NCI-H510A treated with DMSO at 0.1 percent for 48 hours (cell line): ENCODE measurements around the gene PPARD.

Experiments used
- DNase-seq: peaks from one replicate; lab custom pipeline; 2025; lab: John Stamatoyannopoulos, UW

The PPARD gene

GRCh38 chr6:35356391-35356790 is 14.0 kb downstream of the PPARD start:
- no peak for DNase-seq

DNA sequence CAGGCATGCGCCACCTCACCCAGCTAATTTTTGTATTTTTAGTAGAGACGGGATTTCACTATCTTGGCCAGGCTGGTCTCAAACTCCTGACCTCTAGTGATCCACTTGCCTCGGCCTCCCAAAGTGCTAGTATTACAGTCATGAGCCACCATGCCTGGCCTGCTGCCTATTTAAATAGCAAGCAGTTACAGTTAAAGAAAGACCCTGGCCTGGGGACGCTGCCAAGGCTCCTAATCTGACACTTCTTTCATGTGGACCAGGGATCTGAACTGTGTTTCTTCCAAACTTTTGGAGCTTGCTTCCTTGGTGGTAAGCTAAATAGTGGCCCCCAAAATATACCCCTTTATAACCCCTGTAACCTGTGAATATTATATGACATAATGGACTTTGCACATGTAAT is 15.3 kb downstream of the PPARD start:
- no peak for DNase-seq

DNA sequence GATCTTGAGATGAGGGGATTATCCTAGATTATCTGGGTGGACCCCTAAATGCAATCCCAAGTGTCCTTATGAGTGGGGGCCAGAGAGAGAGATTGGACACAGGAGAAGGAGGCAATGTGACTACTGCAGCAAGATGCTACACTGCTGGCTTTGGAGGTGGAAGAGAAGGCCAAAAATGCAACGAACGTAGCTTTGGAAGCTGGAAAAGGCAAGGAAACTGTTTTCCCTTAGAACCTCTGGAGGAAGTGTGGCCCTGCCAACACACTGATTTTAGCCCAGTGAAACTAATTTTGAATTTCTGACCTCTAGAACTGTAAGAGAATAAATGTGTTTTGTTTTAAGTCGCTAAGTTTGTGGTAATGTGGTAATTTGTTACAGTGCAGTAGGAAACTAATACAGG is 15.7 kb downstream of the PPARD start:
- no peak for DNase-seq

GRCh38 chr6:35359346-35359743 is 17.0 kb downstream of the PPARD start:
- no peak for DNase-seq

DNA sequence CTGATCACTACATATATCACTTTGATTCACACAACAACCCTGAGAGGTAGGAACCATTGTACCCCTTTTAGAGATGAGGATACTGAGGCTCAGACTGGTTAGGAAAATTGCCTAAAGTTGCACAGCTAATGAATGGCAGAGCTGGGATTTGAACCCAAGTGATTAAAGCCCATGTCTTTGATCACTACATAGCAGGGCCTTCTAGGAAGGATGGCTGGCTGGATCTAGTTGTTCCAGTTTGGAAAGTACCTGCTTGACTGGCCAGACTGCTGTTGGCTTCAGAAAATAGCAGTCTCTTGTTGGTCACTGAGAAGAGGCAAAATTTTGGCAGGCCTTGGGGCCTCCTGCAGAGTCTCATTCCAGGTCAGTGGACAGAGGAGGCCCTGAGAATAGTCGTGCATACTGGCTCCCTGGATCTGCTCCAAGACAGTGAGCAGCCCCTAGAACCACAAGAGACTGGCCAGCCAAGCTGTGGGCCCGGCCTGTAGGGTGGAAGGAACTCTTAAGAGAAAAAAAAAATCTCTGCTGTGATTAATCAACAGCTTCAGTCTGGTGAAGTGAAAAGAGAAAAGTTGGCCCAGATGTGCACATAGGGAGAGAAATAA is 17.5 kb downstream of the PPARD start:
- no peak for DNase-seq

- DNase-seq: no peak
These were observed 18.2 kb downstream of the PPARD start for GRCh38 chr6:35360349-35361138.

DNA sequence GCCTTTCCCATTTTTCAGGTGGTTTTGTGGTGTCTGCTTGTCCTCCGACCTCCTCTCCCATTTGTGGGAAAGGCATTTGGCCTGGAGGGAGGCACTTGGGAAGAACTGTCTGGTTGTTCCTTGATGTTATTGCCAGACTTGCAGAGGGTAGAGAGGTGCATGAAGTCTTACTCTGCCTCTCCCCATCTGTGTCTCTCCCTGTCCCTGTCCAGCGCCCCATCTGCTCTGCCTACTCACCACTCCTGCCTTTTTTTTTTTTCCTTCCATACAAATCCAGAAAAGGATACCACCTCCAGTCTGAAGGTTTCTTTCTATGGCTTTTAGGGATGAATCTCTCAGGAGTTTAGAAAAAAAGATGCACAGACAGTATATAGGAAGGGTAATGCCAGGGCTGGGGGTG is 19.8 kb downstream of the PPARD start:
- DNase-seq: no peak

- DNase-seq: peak; percentile 33
These were observed 21.0 kb downstream of the PPARD start for GRCh38 chr6:35363293-35363750.

DNA sequence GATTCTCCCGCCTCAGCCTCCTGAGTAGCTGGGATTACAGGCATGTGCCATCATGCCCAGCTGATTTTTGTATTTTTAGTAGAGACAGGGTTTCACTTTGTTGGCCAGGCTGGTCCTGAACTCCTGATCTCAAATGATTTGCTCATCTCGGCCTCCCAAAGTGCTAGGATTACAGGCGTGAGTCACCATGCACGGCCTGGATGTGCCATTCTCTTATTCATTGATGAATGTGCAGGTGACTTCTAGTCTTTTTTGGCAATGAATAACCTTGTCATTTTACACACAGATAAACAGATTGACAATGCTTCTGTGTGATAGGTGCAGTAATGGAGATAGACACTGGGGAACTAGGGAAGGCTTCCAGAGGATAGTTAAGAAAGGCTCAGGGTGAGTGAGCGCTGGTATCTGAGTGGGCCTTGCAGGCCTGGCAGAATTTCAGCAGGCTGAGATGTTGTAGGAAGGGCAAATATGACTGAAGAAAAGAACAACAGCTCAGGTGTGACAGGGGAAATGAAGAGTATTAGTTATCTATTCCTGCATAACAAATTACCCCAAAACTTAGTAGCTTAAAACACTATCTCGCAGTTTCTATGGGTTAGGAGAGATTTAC is 23.3 kb downstream of the PPARD start:
- DNase-seq: no peak

DNA sequence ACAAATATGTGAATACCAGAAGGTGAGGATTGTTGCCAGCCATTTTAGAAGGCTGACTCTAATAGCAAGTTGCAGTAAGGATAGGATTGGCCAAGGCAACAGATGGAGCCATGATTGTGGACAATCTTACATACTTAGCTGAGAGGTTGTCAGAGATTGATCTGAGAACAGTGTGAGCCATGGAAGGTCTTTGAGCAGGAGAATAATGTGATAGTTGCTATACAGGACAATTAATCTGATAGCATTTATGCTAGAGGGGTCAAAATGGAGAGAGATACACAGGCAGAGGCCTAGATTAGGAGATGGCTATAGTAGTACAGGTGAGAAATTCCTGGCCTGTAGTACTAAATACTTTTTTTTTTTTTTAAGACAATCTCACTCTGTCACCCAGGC is 23.8 kb downstream of the PPARD start:
- no peak for DNase-seq

GRCh38 chr6:35367646-35368037 is 25.3 kb downstream of the PPARD start:
- no peak for DNase-seq

- no peak for DNase-seq
These were observed 25.9 kb downstream of the PPARD start for GRCh38 chr6:35368038-35368887.

DNA sequence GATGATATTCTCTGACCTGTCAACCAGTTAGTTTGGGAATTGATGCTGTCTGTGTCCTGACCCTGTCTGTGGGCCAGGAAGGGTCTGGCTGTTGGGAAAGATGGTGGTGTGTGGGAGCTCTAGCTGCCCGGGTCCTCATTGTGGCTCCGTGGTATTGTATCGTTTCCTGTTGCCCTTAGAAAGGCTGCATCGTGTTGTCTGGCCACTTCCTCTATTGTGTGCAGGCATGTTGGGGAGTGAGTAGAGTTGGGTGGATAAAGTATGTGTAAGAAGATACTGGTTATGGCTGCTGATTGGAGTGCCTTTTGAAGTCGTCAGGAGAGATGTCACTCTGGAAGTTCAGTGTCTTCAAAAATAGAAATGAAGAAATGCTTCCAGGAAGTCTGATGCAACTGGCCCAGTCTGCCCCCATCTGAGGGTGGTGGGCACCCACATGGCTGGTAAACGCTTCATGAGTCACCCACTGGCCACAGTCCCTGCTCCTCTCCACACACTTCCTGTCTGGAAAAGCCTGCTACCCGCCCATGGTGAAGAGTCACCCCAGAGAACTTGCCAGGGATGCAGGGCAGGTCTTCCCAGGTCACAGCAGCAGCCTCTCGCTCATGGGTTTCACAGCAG is 27.9 kb downstream of the PPARD start:
- no peak for DNase-seq

DNA sequence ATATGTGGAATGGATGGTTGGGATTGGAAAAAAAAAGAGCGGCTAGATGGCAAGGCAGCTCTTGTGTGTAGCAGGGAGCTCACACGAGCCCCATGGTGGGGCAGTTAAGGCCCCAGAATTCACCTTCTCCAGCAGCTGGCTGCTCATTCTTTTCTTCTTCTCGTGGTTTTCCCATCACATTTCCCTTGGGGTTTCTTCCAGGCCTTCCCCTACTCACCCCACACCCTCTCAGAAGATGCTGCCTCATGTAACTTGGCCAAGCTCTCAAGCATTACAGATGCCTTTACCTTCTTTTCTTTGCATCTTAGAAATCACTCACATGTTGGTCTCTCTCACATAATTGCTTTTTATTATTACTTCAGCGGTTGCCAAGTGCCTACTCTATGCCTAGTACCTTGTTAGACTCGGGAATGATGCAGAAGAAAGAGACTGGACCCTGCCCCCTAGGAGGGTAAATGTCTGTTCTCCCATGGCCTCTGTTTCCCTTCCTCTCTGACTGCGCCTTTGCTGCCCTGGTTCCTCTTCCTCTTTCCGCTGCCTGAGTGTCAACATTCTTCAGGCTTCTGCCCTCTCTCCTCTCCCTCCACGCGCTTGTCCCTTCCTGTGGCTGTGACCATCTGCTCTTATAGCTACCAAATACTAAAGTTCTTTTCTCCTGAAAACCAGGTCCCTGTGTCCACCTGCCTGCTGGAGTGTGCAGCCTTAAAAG is 28.6 kb downstream of the PPARD start:
- DNase-seq: no peak

- no peak for DNase-seq
These were observed 29.3 kb downstream of the PPARD start for GRCh38 chr6:35371494-35372262.

DNA sequence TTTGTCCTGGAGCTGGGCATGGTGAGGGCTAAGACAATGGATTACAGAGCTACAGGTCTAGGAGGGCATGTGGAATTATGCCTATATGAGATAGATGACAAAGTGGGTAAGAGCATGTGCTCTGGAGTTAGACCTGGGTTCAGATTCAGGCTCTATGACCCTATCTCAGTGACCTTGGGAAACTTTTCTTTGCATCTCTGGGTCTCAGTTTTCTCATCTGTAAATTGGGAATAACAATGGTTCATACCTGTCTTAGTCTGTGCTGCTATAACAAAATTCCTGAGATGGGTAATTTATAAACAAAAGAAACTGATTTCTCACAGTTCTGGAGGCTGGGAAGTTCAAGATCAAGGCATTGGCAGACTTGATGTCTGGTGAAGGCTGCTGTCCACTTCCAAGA is 30.3 kb downstream of the PPARD start:
- no peak for DNase-seq

DNA sequence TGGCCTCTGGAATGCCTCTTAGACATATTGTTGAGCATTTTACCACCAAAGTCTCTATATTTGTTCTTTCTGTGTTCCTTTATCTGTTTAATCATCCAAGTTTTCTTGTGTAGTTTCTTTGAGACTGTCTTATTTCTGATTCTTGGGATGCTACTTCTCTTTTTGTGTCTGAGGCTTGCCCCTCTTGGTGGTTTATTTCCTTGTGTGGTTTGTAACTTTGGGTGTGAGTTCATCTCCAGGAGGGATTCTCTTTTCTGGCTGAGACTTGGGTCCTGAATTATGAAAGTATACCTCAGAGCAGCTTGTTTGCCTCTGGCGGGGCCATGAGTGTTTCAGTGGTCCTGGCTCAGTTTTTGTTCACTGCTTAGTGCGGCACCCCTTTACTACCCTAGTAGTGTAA is 33.9 kb downstream of the PPARD start:
- DNase-seq: no peak

GRCh38 chr6:35377002-35377401 is 34.6 kb downstream of the PPARD start:
- DNase-seq: no peak

DNA sequence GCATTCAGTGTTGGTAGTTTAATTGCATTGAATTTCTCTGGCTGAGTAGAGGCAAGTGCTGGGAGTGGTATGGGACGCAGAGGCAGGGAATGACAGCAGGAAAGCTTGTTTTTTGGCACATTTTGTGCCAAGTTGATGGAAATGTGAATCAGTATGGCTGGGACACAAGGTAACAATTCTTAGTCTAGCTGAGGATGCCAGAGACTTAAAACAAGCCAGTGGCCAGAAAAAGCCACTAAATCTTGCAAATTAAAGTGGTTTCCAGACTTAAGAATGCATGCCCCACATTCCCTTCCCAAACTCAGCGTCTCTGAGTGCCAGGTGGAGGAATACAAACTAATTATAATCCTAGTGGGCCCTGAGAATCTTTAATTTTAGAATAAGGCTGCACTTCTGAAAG is 35.9 kb downstream of the PPARD start:
- no peak for DNase-seq

- no peak for DNase-seq
These were observed 38.8 kb downstream of the PPARD start for GRCh38 chr6:35381132-35381531.

DNA sequence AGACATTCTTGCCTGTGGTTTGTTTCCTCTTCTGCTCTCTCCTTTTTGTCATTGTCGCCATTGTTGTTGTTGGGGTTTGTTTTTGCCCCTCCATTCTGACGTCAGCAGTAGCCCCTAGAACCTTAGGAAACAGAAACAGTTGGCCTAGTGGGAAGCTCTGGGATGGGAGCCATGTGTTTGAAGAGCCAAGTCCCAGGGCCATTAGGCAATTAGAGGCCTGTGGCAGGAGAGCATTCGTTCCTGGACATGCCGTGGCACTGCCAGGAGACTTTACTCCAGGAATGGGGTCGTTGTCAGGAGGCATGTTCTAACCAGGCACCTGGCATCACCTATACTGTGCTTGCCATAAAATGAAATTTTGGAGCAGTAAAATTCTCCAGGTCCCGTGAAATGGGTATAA is 39.7 kb downstream of the PPARD start:
- DNase-seq: no peak
